HEK293 (cell line): ENCODE data around the gene RPS19.

Experiments
- KLF9 ChIP-seq: fragments of 450-650 bp; formaldehyde crosslinking; IDR thresholded peaks from 2 replicates; pipeline ENCODE4 v1.5.1; 2016; ENCODE audit warnings: missing biosample characterization, missing genetic modification characterization, low read depth
- MEIS1 ChIP-seq: sonication (generic); formaldehyde crosslinking; IDR thresholded peaks from 2 replicates; pipeline ENCODE4 v1.8.1; 2022; ENCODE audit warnings: missing genetic modification reagents, mild to moderate bottlenecking, borderline replicate concordance
- YY1 ChIP-seq: fragments of 450-650 bp; formaldehyde crosslinking; IDR thresholded peaks from 2 replicates; pipeline ENCODE4 v1.5.1; 2018; ENCODE audit warnings: missing biosample characterization, missing genetic modification characterization
- YY2 ChIP-seq: fragments of 450-650 bp; formaldehyde crosslinking; IDR thresholded peaks from 2 replicates; pipeline ENCODE4 v1.5.1; 2016; ENCODE audit warnings: missing biosample characterization, missing genetic modification characterization
- ZBTB7A ChIP-seq: fragments of 450-650 bp; formaldehyde crosslinking; IDR thresholded peaks from 2 replicates; pipeline ENCODE4 v1.5.1; 2016; ENCODE audit warnings: low read depth, missing biosample characterization, missing genetic modification characterization
- ZNF140 ChIP-seq: fragments of 450-650 bp; formaldehyde crosslinking; IDR thresholded peaks from 2 replicates; pipeline ENCODE4 v1.5.1; 2016; ENCODE audit warnings: missing biosample characterization, missing genetic modification characterization
- ZNF223 ChIP-seq: fragments of 450-650 bp; formaldehyde crosslinking; IDR thresholded peaks from 2 replicates; pipeline ENCODE4 v1.5.1; 2016; ENCODE audit warnings: missing biosample characterization, missing genetic modification characterization
- ZNF274 ChIP-seq, 2 experiments: fragments of 200-500 bp in 1 of 2; fragments of 450-650 bp in 1 of 2; sonication (Bioruptor generic) in 1 of 2; formaldehyde crosslinking in 1 of 2; IDR thresholded peaks; 2 replicates each; pipeline versions ENCODE4 v1.5.1 to v1.6.1; 2014 to 2016; ENCODE audit warnings: borderline replicate concordance in 1 of 2, inconsistent platforms in 1 of 2, low read length in 1 of 2, missing biosample characterization in 1 of 2, missing genetic modification characterization in 1 of 2
- ZNF501 ChIP-seq: fragments of 450-650 bp; formaldehyde crosslinking; IDR thresholded peaks from 2 replicates; pipeline ENCODE4 v1.5.1; 2016; ENCODE audit warnings: missing biosample characterization, missing genetic modification characterization
- TF ChIP-seq, protein P1 (sequence below): fragments of 450-650 bp; formaldehyde crosslinking; IDR thresholded peaks from 2 replicates; pipeline ENCODE4 v1.5.1; 2016; ENCODE audit warnings: missing biosample characterization, missing genetic modification characterization
- TF ChIP-seq, protein P2 (sequence below): fragments of 450-650 bp; formaldehyde crosslinking; IDR thresholded peaks from 2 replicates; pipeline ENCODE4 v1.5.1; 2016; ENCODE audit warnings: missing biosample characterization, missing genetic modification characterization
- TF ChIP-seq, protein P3 (sequence below): fragments of 450-650 bp; formaldehyde crosslinking; IDR thresholded peaks from 2 replicates; pipeline ENCODE4 v1.5.1; 2016; ENCODE audit warnings: missing biosample characterization, missing genetic modification characterization

DNA sequence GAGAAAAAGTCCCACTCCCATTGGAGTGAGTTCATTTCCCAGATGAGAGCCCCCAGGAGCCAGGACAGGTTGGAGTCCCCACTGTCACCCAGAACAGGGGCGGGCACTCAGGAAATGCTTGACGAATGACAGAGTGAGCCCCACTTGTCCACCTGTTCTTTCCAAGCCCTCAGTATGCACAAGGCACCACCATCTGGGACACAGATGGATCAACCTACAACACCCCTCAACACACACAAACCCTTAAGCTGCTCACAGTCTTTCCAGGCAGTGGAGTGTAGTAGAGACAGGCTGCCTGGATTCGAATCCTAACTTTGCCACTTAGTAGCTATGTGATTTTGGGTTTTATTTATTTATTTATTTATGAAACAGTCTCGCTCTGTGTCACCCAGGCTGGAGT lies 30.9 kb downstream of the RPS19 start:
- no peak for TF ChIP-seq ZNF274 (IDR thresholded peaks at IDR 0.05; ENCODE audit: low read length)
- no peak for TF ChIP-seq ZNF274 (tag by site-specific recombination; IDR thresholded peaks at IDR 0.05; ENCODE audit: borderline replicate concordance)
- TF ChIP-seq ZNF501 (tag by site-specific recombination) = no peak
- TF ChIP-seq, protein P1, sequence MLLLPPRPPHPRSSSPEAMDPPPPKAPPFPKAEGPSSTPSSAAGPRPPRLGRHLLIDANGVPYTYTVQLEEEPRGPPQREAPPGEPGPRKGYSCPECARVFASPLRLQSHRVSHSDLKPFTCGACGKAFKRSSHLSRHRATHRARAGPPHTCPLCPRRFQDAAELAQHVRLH (tag by site-specific recombination) = no peak
- no peak for TF ChIP-seq YY1 (tag by site-specific recombination)
- TF ChIP-seq, protein P2, sequence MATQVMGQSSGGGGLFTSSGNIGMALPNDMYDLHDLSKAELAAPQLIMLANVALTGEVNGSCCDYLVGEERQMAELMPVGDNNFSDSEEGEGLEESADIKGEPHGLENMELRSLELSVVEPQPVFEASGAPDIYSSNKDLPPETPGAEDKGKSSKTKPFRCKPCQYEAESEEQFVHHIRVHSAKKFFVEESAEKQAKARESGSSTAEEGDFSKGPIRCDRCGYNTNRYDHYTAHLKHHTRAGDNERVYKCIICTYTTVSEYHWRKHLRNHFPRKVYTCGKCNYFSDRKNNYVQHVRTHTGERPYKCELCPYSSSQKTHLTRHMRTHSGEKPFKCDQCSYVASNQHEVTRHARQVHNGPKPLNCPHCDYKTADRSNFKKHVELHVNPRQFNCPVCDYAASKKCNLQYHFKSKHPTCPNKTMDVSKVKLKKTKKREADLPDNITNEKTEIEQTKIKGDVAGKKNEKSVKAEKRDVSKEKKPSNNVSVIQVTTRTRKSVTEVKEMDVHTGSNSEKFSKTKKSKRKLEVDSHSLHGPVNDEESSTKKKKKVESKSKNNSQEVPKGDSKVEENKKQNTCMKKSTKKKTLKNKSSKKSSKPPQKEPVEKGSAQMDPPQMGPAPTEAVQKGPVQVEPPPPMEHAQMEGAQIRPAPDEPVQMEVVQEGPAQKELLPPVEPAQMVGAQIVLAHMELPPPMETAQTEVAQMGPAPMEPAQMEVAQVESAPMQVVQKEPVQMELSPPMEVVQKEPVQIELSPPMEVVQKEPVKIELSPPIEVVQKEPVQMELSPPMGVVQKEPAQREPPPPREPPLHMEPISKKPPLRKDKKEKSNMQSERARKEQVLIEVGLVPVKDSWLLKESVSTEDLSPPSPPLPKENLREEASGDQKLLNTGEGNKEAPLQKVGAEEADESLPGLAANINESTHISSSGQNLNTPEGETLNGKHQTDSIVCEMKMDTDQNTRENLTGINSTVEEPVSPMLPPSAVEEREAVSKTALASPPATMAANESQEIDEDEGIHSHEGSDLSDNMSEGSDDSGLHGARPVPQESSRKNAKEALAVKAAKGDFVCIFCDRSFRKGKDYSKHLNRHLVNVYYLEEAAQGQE = no peak
- TF ChIP-seq, protein P3, sequence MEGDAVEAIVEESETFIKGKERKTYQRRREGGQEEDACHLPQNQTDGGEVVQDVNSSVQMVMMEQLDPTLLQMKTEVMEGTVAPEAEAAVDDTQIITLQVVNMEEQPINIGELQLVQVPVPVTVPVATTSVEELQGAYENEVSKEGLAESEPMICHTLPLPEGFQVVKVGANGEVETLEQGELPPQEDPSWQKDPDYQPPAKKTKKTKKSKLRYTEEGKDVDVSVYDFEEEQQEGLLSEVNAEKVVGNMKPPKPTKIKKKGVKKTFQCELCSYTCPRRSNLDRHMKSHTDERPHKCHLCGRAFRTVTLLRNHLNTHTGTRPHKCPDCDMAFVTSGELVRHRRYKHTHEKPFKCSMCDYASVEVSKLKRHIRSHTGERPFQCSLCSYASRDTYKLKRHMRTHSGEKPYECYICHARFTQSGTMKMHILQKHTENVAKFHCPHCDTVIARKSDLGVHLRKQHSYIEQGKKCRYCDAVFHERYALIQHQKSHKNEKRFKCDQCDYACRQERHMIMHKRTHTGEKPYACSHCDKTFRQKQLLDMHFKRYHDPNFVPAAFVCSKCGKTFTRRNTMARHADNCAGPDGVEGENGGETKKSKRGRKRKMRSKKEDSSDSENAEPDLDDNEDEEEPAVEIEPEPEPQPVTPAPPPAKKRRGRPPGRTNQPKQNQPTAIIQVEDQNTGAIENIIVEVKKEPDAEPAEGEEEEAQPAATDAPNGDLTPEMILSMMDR (tag by site-specific recombination) = no peak
- no peak for TF ChIP-seq MEIS1 (CRISPR knock-in tag)
- no peak for TF ChIP-seq ZNF223 (tag by site-specific recombination)
- TF ChIP-seq YY2 (tag by site-specific recombination) = no peak
- no peak for TF ChIP-seq KLF9 (tag by site-specific recombination)
- TF ChIP-seq ZBTB7A (tag by site-specific recombination) = no peak
- no peak for TF ChIP-seq ZNF140 (tag by site-specific recombination)
